Measurements from ENCODE around the gene SERPINA4. TPM values are rescaled to one million over a fixed set of nuclear protein-coding genes. Genes with fewer than 3 reads are reported as not detected.

Gene SERPINA4
- total and polyA plus RNA-seq, 2 of the 13 experiments (the other 11 are each of a cell fraction or from before 2014, with no cell fraction given): 39.1 to 57.8 TPM

GRCh38 chr14:94548999-94549985 lies 11.9 kb upstream of the SERPINA4 start (continued):
- TF ChIP-seq ATF4 (CRISPR knock-in tag; IDR thresholded peaks at IDR 0.05) (no peak), HNRNPK (IDR thresholded peaks at IDR 0.05; ENCODE audit: low read depth, low read length, poor library complexity, severe bottlenecking) (no peak), MED8 (CRISPR knock-in tag; IDR thresholded peaks at IDR 0.05; ENCODE audit: insufficient replicate concordance) (no peak), CENPBD1 (CRISPR knock-in tag; IDR thresholded peaks at IDR 0.05; ENCODE audit: borderline replicate concordance, low read depth) (no peak), ONECUT2 (CRISPR knock-in tag; IDR thresholded peaks at IDR 0.05) (no peak), TOPORS (CRISPR knock-in tag; IDR thresholded peaks at IDR 0.05) (no peak), HDAC1 (CRISPR knock-in tag; IDR thresholded peaks at IDR 0.05) (no peak), ESRRA (CRISPR knock-in tag; IDR thresholded peaks at IDR 0.05; ENCODE audit: low read depth) (peak; percentile 42; the same call in 1 of the 2 replicates), CTCF (CRISPR knock-in tag; IDR thresholded peaks at IDR 0.05) (peak; percentile 90), FOXA1 (IDR thresholded peaks at IDR 0.05) (no peak), FOXA1 (CRISPR knock-in tag; IDR thresholded peaks at IDR 0.05) (no peak), ZBTB1 (CRISPR knock-in tag; IDR thresholded peaks at IDR 0.05; ENCODE audit: borderline replicate concordance) (no peak), MAFG (CRISPR knock-in tag; IDR thresholded peaks at IDR 0.05) (no peak), MYC (CRISPR knock-in tag; IDR thresholded peaks at IDR 0.05; ENCODE audit: borderline replicate concordance) (peak; percentile 17; the same call in 1 of the 2 replicates), SAFB2 (CRISPR knock-in tag; IDR thresholded peaks at IDR 0.05; ENCODE audit: borderline replicate concordance, low read depth) (0 out of 2 replicates have a peak, but pooled peaks have one; percentile 6), E2F2 (CRISPR knock-in tag; IDR thresholded peaks at IDR 0.05; ENCODE audit: borderline replicate concordance) (no peak), ELF4 (CRISPR knock-in tag; IDR thresholded peaks at IDR 0.05; ENCODE audit: borderline replicate concordance) (no peak), HIVEP1 (CRISPR knock-in tag; IDR thresholded peaks at IDR 0.05) (peak; percentile 13; the same call in 1 of the 2 replicates), MTA3 (CRISPR knock-in tag; IDR thresholded peaks at IDR 0.05) (no peak), ZBTB43 (CRISPR knock-in tag; conservative IDR thresholded peaks at IDR 0.05) (no peak), SMAD3 (CRISPR knock-in tag; IDR thresholded peaks at IDR 0.05) (no peak)

All from HepG2 (cell line).